Fibroblast of the conjunctiva (primary cell): Measurements from ENCODE around the gene PPL.
"Not testable (repeated sequence)": the region's sequence is repeated elsewhere in the genome, so short reads cannot be mapped to it uniquely, and the experiment has no call there.

Experiments
- DNase-seq: peaks from one replicate; pipeline ENCODE4 v3.0.0-alpha.2; 2010; ENCODE audit warnings: low read depth

The PPL gene

GRCh38 chr16:4958510-4959438, 21.8 kb upstream of the PPL start:
- no peak for DNase-seq

- DNase-seq: peak; percentile 97
Measured at GRCh38 chr16:4957720-4958509, 21.0 kb upstream of the PPL start, which contains the start of gene SEC14L5. Gene SEC14L5 (plus strand): TSS chr16:4958330. CDS start chr16:4959324, 994 bp downstream.

- no peak for DNase-seq
Measured at GRCh38 chr16:4957420-4957719, 20.4 kb upstream of the PPL start.

GRCh38 chr16:4954714-4955113, 17.8 kb upstream of the PPL start:
- DNase-seq: no peak

- not testable (repeated sequence) for DNase-seq
Measured at GRCh38 chr16:4951583-4951982, 14.6 kb upstream of the PPL start.

- no peak for DNase-seq
Measured at GRCh38 chr16:4949986-4950385, 13.0 kb upstream of the PPL start.

GRCh38 chr16:4948903-4949766, 12.2 kb upstream of the PPL start:
- no peak for DNase-seq

GRCh38 chr16:4947722-4948503, 11.0 kb upstream of the PPL start:
- DNase-seq: no peak

- no peak for DNase-seq
Measured at GRCh38 chr16:4946917-4947316, 10.0 kb upstream of the PPL start.

- DNase-seq: peak; percentile 50
Measured at GRCh38 chr16:4945560-4946502, 8.9 kb upstream of the PPL start.

- DNase-seq: peak; percentile 99
Measured at GRCh38 chr16:4944333-4945281, 7.7 kb upstream of the PPL start.

GRCh38 chr16:4942481-4942880, 5.5 kb upstream of the PPL start:
- DNase-seq: no peak

GRCh38 chr16:4940719-4941118, 3.8 kb upstream of the PPL start:
- DNase-seq: no peak

- DNase-seq: no peak
Measured at GRCh38 chr16:4938683-4939030, 1.7 kb upstream of the PPL start.

GRCh38 chr16:4937782-4938682, 1.1 kb upstream of the PPL start:
- no peak for DNase-seq

- no peak for DNase-seq
Measured at GRCh38 chr16:4936181-4936990, 562 bp downstream of the PPL start.

- DNase-seq: peak; percentile 93
Measured at GRCh38 chr16:4935241-4935855, 1.6 kb downstream of the PPL start.
